ENCODE results near the gene RPS6KA1.
A peak's percentile ranks its signal among the peaks of the same experiment; 100 is the strongest.

The RPS6KA1 gene

GRCh38 chr1:26533951-26534509, 4.5 kb downstream of the RPS6KA1 start:
- DNase-seq = no peak

GRCh38 chr1:26535201-26535600, 5.6 kb downstream of the RPS6KA1 start:
- no peak for DNase-seq

GRCh38 chr1:26536081-26536480, 6.5 kb downstream of the RPS6KA1 start:
- DNase-seq = no peak

GRCh38 chr1:26536521-26536920, 7.0 kb downstream of the RPS6KA1 start:
- no peak for DNase-seq

GRCh38 chr1:26537951-26538352, 8.4 kb downstream of the RPS6KA1 start:
- peak; percentile 44 for DNase-seq

GRCh38 chr1:26538480-26539412, 9.2 kb downstream of the RPS6KA1 start:
- peak; percentile 62 for DNase-seq

GRCh38 chr1:26539722-26540121, 10.2 kb downstream of the RPS6KA1 start:
- DNase-seq = no peak

- no peak for DNase-seq
These were observed 10.8 kb downstream of the RPS6KA1 start for GRCh38 chr1:26540351-26540750.

GRCh38 chr1:26541431-26541815, 11.9 kb downstream of the RPS6KA1 start:
- no peak for DNase-seq

- DNase-seq = peak; percentile 83
These were observed 12.5 kb downstream of the RPS6KA1 start for GRCh38 chr1:26541816-26542711.

- DNase-seq = no peak
These were observed 13.3 kb downstream of the RPS6KA1 start for GRCh38 chr1:26542771-26543451.

- DNase-seq = no peak
These were observed 13.9 kb downstream of the RPS6KA1 start for GRCh38 chr1:26543462-26543861.

- DNase-seq = no peak
These were observed 14.6 kb downstream of the RPS6KA1 start for GRCh38 chr1:26544126-26544525.

GRCh38 chr1:26545969-26546323, 16.4 kb downstream of the RPS6KA1 start:
- no peak for DNase-seq

- no peak for DNase-seq
These were observed 16.8 kb downstream of the RPS6KA1 start for GRCh38 chr1:26546375-26546774.

GRCh38 chr1:26546819-26547218, 17.3 kb downstream of the RPS6KA1 start:
- no peak for DNase-seq

- DNase-seq = no peak
These were observed 19.3 kb downstream of the RPS6KA1 start for GRCh38 chr1:26548841-26549240.

GRCh38 chr1:26550946-26551345, 21.4 kb downstream of the RPS6KA1 start:
- DNase-seq = no peak

GRCh38 chr1:26552720-26553119, 23.2 kb downstream of the RPS6KA1 start:
- no peak for DNase-seq

- DNase-seq = no peak
These were observed 24.6 kb downstream of the RPS6KA1 start for GRCh38 chr1:26553942-26554682.

GRCh38 chr1:26554781-26555180, 25.2 kb downstream of the RPS6KA1 start:
- DNase-seq = no peak

GRCh38 chr1:26555550-26555981, 26.0 kb downstream of the RPS6KA1 start:
- DNase-seq = no peak
